Myocyte (in vitro differentiated cells): ENCODE data around the gene LRFN2. TPM values are rescaled to one million over a fixed set of nuclear protein-coding genes. Genes with fewer than 3 reads are reported as not detected.

ENCODE experiments used
- DNase-seq: peaks from one replicate; pipeline ENCODE4 v3.0.0-alpha.2; 2012; ENCODE audit warnings: low read depth
- total RNA-seq: library from RNA; depleted of rRNA; stranded (reverse); fragments of >200 nt; gene quantifications from 2 replicates; pipeline ENCODE4 v1.2.3, GENCODE V29; 2014

The LRFN2 gene
- total RNA-seq, 1 donor from 2014 or later, result not detected

DNA sequence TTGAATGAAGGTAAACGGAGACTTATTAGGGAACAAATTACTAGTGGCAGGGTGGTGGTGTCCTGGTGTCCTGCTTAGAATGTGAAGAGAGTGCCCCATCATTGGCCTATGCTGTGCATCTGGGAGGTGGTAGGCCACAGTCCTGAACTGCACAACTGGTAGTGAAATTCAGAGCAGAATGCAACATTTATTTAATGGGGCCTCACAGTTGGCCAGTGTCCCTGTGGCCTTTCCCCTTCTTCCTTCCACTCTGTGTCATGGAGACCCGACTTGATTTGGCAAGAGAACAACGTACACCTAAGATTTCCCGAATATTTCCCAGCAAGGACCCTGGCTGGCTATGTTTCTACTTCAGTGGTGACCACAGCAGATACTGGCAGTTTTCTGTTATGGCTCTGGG, 206.9 kb downstream of the LRFN2 start:
- no peak for DNase-seq

GRCh38 chr6:40379811-40380210, 207.4 kb downstream of the LRFN2 start:
- DNase-seq, result no peak

DNA sequence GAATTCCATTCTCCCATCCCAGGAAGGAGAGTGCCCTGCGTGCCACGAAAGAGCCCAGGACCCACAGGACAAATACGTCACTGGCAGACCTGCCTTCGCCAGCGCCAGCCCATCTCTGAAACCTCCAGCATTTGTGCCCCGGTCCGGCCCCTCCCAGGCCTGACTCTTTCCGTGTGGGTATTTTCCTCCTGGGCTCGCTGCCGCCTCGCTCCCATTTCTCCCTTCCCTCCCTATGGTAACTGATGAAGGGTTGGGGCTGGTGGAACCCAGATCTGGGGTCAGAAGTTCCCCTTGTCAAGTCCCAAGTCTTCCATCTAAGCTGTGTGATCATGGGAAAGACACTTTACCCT, 208.5 kb downstream of the LRFN2 start:
- no peak for DNase-seq

- DNase-seq, result no peak
Observed at GRCh38 chr6:40378071-40378724, 209.0 kb downstream of the LRFN2 start.

DNA sequence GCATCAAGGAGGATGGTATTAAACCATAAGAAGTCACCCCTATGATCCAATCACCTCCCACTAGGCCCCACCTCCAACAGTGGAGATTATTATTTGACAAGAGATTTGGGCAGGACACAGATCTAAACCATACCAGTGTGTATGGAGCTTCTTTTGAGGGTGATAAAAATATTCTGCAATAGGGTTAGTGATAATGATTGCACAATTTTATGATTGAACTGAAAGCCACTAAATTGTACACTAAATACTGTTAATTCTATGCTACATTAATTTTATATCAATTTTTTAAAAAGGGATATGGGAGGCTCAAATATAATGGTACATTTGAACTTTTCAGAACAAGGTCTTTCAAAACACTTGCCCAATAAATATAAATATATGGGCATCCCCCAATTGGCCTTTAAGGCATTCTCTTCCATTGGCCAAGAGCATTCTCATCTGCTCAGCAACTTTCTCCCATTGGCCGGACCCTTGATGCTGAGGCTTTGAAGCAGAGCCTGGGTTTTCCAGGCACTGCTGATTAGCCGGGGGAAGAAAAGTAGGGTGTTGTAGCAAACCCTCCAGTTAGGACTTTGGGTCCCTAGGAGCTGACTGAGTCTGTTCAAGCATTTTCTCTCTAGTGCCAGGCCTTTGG, 209.9 kb downstream of the LRFN2 start:
- no peak for DNase-seq

- no peak for DNase-seq
Observed at GRCh38 chr6:40376113-40376650, 211.0 kb downstream of the LRFN2 start.

- DNase-seq, result no peak
Observed at GRCh38 chr6:40373267-40373666, 213.9 kb downstream of the LRFN2 start.

DNA sequence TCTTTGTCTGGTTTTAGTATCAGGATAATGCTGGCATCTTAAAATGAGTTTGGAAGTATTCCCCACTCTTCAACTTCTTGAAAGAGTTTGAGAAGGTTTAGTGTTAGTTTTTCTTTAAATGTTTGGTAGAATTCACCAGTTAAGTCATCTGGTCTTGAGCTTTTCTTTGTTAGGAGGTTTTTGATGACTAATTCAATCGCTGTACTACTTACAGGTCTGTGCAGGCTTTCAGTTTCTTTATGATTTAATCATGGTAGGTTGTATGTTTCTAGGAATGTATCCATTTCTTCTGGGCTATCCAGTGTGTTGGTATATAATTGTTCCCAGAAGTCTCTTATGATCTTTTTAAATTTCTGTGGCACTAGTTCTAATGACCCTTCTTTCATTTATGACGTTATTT, 215.5 kb downstream of the LRFN2 start:
- no peak for DNase-seq

DNA sequence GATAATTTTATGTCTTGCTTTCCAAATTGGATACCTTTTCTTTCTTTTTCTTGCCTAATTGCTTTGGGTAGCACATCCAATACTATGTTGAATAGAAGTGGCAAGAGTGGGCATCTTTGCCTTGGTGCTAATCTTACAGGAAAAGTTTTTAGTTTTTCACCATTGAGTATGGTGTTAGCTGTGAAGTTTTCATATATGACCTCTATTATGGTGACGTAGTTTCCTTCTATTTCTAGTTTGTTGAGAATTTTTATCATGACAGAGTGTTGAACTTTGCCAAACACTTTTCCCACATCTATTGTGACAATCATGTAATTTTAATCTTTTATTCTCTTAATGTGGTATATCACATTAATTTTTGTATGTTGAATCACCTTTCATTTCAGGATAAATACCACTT, 216.1 kb downstream of the LRFN2 start:
- DNase-seq, result no peak

- DNase-seq, result no peak
Observed at GRCh38 chr6:40369891-40370290, 217.3 kb downstream of the LRFN2 start.

DNA sequence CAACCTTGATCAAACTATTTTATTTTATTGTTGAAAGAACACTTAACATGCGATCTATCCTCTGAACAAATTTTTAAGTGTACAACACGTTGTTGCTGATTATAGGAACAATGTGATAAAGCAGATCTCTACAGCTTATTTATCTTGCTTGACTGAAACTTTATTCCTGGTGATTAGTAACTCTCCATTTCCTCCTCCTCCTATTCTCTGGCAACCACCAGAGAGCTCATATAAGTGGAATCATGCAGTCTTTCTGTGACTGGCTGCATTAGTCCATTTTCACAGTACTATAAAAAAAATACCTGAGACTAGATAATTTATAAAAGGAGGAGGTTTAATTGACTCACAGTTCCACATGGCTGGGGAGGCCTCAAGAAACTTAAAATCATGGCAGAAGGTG, 218.1 kb downstream of the LRFN2 start:
- DNase-seq, result no peak

DNA sequence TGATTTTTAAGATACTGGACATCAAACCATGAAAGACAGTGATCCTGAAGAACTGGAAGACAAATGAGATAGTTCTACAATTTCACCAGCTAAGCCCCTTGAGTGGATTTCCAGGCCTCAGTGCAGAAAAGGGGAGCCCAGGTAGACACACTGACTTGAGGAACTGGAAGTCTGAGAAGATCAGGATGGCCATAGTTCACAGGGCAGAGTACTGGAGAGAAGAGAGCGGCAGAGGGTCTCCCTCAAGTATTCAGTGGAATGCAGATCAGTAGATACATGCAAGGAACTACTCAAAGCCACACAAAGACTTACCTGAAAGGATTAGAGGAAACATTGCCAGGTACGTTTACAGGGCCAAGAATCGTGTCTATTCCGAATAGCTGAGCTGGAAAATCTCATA, 224.3 kb downstream of the LRFN2 start:
- no peak for DNase-seq

DNA sequence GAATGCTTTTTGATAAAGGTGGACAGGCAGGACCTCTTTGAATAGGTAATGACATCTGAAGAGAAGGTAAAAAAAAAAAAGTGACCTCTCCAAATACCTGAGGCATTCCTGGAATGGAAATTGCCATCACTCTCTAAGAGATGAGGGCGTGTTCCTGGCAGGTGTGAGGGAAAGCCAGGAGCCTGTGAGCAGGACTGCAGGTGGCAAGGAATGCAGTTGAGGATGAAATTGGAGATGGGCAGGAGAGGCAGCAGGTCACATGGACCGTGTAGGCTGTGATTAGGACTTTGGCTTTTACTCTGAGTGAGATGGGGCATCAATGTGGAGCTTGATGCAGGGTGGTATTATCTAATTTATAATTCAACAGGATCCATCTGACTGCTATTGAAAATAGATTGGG, 227.4 kb downstream of the LRFN2 start:
- no peak for DNase-seq

DNA sequence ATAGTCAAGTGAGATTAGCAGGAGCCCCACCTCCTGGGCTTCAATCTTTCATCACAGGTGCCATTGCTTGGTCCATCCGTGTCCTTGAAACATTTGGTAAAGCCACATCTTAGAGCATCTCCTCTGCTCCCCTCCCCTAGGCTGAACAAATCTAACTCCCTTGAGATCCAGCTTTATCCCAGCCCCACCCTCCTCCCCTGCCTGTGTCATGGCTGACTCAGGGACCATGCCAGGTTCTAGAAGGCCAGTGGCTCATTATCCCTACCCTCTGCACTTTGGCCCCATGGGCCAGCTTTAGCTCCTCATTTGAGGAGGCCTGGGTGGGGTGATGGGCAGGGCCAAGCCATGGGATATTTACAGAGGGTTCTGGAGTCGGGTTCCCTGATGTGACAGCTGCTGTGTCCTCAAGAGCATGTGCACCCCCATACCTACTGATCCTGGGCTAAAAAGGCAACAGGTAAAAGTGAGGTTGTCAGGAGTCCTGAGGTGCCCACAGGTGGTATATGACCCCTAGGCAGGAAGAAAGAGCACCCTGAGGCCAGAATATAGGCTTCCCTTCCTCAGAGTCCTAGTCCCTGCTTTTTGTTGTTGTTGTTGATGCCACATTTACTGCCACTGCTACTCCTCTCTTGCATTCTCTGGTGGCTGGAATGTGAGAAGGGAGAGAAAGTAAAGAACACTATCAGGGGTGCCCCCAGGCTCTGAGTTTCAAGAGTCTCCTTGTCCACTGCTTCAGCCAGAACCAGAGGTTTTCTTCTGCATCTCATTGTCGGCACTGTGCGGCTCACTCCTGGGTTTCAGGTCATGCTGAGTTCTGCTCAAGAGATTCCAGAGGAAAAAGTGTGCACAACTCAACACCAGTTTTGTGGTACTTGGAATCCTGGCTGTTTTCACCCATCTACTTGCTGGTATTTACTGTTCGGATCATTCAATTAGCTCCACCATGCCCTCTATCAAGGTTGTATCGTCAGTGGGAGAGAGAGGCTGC, 228.4 kb downstream of the LRFN2 start:
- no peak for DNase-seq

GRCh38 chr6:40356242-40356910, 230.8 kb downstream of the LRFN2 start:
- no peak for DNase-seq

GRCh38 chr6:40355532-40355931, 231.6 kb downstream of the LRFN2 start:
- DNase-seq, result no peak

DNA sequence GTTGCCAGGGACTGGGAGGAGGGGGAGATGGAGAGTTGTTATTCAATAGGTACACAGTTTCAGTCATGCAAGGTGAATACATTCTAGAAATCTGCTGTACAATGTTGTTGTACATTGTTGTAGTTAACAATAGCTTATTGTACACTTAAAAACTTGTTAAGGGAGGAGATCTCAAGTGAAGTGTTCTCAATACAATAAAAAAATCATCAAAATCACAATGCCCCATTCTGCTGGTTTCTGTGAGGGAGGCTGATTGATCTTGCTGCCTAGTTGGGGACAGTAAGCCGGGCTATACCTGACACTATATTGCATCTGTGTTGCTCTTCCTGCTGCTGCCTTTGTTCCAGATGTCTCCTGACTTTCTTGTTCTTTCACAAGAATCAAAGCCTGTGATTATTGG, 232.1 kb downstream of the LRFN2 start:
- DNase-seq, result no peak

- no peak for DNase-seq
Observed at GRCh38 chr6:40353967-40354452, 233.2 kb downstream of the LRFN2 start.

DNA sequence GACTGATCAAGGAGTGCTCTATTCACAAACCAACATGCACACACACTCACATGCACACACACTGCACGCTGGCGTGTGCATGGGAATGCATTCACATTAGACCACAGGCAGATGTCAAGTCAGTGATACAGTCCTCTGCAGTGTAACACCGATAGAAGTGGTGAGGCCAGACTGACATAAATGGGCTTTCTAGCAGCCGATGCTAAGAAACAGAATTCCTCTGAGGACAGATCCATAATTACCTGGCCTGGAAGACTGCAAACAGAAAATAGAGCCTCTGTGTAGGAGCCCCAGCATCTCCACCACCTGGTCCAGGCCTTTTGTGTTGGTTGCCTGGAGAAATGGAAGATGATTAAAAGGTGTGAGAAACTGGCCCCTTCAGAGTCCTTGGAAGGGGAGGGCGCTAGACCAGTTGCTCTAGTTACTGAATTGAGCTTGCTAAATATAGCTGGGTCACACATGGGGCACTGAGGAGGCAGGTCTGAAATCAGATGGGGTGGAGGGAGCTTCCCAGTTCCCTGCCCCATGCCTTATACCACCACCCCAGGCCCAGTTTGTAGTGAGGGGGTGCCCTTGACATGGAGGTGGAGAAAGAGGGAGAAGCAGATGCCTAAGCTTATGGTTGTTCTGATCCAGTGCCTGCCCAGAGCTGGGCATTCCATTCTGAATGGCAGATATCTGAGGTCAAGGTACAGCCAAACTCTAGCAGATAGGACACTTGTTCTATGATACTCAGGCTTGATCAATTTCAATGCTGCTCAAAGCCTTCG, 233.8 kb downstream of the LRFN2 start:
- no peak for DNase-seq

- DNase-seq, result no peak
Observed at GRCh38 chr6:40352527-40353170, 234.5 kb downstream of the LRFN2 start.
